CD4-positive, alpha-beta T cell treated with Interleukin-6 at 100 ng/mL for 8 hours (primary cell): ENCODE data around the gene SIVA1.

Experiments used
- DNase-seq: peaks from one replicate; pipeline ENCODE4 v3.0.0-alpha.2; 2020; ENCODE audit warnings: mixed read lengths, low spot score

Gene SIVA1

DNA sequence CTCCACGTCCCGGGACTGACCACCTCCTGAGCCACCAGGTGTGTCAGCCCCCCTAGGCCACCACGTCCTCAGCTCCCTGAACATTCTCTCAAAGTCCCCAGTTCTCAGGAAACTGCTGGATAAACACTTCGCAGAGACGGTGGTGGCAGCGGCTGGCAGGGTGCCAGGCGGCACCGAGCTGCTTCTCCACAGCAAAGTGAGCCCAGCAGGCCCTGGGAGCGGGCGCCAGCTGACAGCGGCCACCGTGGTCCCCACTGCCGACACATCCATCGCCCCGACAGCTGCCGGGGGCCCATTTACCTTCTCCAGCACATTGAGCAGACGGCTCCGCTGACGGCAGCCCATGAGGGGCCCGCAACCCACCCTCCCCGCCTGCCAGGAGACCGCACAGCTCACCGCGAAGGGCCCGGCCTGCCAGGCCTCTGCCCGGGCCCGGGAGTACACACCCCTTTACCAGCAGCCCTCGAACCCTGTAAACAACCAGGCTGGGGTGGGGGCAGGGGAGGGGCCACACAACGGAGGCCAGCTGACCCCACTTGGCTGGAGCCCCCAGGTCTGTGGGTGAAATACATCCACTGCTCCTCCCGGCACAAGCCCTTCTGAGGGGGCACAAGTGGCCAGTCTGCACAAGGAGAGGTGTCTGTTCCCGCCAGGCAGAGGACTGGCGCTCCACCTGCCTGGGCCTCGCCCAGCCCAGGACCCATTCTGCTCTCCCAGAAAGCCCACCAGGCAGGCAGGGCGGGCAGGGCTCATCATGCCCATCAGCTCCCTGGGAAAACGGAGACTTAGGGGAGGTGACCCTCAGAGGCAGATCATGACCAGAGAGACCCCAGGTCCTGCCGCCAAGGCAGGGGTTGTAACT is 32.1 kb downstream of the SIVA1 start:
- DNase-seq: no peak

DNA sequence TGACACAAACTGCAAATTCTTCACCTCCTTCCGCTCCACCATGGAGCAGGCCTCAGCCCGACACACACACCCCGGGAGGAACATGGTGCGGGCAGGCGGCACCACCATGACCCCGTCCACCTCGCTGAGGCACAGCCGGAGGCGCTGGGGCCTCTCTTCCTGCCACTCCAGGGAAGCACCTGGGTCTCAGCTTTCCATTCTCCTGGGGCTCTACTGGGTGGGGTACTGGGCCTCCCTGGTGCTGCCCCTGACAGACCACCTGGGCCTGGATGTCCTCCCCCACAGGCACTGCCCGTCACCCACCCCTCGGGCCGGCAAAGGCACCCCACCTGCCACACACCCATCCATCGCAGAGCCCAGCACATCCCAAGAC is 32.7 kb downstream of the SIVA1 start:
- no peak for DNase-seq

- DNase-seq: peak; percentile 15
Observed at GRCh38 chr14:104786091-104786586, 33.2 kb downstream of the SIVA1 start.

DNA sequence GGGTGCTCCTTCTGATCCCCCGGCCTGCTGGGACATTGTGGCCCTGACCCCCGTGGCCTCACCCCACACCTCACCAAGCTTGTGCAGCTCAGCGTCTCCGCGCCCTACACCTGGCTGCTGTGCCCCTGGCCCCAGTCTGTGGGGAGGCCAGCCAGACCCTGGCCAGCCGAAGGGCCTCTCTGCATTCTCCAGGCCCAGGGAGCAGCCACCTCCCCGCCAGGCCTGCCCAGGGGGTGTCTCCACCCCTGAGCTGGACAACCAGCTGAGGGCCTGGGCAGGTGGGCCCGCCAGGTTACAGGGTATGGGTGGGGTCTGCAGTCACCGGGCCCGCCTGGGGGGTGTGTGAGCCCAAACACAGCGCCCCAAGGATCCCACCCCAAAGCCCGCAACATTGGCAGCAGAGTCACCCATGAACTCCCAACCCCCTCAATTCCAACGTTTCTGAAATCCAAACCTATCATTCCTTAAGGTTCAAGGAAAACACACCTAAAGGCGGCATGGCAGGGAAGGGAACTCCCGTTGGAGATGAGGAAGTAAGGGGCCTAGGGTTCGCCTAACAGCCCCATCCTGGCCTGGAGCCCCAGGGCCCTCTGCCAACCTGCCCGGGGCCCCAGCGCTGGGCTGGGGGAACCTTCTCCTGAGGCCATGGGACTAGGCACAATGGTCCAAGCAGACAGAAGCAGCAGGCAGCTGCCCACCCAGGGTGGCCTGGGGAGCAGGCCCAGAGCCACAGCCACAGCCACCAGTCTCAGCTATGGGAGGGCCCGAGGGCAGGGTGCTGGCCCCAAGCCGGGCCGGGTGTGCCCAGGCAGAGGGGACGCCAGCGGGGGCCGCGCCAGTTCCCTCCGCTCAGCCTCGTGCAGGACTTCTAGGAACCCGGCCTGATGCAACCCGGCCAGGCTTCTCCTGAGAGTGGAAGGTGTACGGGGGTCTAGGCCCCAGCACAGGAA is 34.1 kb downstream of the SIVA1 start:
- DNase-seq: no peak

DNA sequence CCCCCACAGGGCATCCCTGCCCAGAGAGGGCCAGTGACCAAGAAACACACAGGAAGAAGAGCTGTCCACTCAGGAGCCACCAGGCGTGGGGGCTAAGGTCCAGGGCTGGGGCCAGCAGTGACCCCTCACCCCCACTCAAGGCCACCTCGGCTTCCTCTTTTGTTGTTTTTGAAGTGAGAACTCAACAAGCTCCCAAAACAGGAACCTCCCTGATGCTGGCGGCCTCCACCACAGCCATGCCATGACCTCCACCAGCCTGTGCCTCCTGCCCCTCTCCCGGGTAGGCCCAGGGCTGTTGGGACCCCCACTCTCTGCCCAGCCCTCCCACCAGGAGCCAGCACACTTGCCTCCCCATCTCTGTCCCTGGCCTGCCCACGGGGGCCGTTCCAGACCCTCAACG is 34.8 kb downstream of the SIVA1 start:
- no peak for DNase-seq

GRCh38 chr14:104788161-104788818 is 35.3 kb downstream of the SIVA1 start:
- DNase-seq: no peak

GRCh38 chr14:104788873-104789663 is 36.1 kb downstream of the SIVA1 start:
- DNase-seq: no peak

DNA sequence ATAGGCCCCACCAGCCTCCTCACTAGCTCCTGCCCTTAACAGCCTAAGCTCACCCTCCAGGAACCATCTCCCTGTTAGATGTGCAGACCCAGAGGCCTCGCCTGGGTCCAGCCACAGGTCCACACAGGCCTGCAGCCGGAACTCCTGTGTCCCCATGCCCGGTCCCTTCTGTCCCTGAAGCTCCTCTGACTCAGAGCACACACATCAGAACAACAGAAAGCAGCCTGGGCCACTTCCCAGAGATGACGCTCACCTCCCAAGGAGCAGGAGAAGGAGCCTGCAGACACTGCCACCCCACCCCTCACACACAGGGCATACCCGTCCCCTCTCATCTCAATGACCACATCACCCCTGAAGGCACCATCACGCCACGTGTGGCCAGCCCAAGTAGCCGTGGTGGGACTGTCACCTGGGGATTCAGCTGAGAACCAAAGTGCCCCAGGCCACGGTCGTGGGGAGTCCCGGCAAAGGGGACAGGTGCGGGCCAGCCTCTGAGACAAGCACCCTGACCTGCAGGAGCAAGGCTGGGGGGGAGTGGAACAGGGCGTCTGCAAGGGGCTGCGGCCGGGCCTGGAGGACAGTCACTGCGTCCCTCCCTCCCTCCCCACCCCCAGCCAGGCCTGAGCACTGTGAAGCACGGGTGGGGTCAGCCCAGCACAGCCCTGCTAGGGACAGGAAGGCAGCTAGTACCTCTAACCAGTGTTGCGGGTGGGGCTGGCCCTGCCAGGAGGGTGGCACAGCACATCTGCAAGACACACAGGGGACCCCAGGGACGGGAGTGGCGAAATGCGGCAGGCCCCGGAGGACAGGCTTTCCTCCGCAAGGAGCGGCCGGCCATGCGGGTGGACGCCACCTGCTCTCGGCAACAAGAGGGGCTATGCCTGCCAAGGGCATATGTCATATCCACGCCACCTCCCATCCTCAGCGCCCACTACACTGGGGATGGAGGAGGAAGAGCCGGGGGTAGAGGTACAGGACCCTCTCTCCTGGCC is 37.1 kb downstream of the SIVA1 start:
- no peak for DNase-seq

- DNase-seq: no peak
Observed at GRCh38 chr14:104791425-104791824, 38.5 kb downstream of the SIVA1 start.

DNA sequence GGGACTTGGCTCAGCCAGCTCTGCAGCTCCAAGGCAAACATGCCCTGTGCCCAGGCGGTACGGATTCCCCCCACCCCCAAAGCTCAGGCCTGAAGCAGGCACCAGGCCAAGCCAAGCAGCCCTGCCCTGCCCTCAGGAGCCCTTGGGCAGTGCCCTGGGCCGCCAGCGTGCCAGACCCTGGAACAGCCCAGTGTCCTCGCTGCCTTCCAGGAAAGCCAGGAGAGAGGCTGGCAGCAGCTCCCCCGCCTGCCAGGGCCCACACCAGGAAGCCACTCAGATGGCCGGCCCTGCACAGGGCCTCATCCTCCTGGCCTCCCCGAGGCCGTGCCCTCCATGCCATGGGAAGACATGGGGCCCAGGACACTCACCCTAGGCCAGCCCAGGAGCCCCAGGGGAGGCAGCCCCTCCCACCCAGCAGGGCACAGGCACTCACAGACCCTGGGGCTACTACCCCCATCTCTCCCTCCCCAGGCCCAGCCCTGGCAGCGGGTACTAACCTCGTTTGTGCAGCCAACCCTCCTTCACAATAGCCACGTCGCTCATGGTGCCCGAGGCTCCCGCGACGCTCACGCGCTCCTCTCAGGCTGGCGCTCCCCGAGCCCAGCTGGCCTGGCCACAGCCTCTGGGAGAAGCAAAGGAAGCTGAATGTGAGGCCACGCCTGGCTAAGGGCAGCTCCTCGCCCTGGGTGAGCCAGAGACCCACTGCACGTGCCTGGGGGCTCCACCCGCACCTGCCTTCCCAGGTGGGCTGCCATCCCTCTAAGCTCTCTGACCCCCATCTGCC is 39.3 kb downstream of the SIVA1 start:
- DNase-seq: no peak

GRCh38 chr14:104792945-104793702 is 40.2 kb downstream of the SIVA1 start:
- no peak for DNase-seq

DNA sequence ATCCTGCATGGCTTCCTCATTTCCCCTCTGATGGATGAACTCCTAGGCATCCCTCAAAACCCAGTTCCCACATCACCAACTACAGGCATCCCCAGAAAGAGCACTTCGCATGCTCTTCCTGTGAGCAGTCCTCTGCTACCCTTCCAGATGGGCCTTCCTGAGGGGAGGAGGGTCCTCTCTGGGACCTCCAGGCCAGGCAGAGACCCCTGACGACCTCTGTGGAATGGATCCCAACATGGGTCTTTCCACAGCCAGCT is 40.7 kb downstream of the SIVA1 start:
- no peak for DNase-seq

GRCh38 chr14:104794099-104794498 is 41.2 kb downstream of the SIVA1 start:
- no peak for DNase-seq

- no peak for DNase-seq
Observed at GRCh38 chr14:104794631-104794992, 41.7 kb downstream of the SIVA1 start.

DNA sequence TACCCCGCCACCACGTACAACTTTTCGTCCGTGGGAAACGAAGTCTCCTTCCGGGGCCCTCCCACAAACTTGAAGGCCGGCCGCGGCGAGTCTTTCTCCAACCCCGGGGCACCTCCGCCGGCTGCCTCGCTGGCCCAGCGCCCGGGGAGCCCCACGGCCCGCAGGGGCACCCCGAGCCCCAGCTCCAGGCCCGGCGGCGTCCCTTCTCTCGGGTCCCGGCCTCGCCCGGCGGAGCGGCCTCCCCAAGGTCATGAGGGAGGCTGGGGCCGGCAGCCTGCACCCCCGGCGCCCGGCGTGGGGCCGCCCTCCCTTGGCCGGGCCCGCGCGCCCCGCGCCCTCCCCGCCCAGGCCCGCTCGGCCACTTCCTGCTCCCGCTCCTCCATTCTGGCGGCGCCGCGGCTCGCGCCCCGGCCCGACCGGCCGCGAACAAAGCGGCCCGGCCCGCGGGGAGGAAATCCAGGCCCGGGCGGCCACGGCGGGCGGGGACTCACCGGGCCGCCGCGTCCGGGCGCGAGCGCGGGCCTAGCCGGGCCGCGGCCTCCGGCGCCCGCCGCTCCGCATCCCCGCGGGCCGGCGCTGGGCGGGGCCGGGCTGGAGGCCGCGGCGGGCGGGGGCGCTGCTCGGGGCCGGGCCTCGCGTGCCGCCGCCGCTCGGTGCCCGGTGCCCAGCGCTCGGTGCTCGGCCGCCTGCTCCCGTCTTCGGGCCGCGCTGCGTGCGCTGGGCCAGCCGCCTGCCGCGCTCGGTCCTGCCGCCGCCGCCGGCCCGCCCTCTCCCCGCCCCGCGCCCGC is 42.2 kb downstream of the SIVA1 start, which contains the start of gene AKT1:
Gene AKT1, minus strand, starts transcription at position 756 of the 788 bp plus-strand sequence. CDS start 3,105 bp downstream, outside the sequence.
- DNase-seq: no peak

DNA sequence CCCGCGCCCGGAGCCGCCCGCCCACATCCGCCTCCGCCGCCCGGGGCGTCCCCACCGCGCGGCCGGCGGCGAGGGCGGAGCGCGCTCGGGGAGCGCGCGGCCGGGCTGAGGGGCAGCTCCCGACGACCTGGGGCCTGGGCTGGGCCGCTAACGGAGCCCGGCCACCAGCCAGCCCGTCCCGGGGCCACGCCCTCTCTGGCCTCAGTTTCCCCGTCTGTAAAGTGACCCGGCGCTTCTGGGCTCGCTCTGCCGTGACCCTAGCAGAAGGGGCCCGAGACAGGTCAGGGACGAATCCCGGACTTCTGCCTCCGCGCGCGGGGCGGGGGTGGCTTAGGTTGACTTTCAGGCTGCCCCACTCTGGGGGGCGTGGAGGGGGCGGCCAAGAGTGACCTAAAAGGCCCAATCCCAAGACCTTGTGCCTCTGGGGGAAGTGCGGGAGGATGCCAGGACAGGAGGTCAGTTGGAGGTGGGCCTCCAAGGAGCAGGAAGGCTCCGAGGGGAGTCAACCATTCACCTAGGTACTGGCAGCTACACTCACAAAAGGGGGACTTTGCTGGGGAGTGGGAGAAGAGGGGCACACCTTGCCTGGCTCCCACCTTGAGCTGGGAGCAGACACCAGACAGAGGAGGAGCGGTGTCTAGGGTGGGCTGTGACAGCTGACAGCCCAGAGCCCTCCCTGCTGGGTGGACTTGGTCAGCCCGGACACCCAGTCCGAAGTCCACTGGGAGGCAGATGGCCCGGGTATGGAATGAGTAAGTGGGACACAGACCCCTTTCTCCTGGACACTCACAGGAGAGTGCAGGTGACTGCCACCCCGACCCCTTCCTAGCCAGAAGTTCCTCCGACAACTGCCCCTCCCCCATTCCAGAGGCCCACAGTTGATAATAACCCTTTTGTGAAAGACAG is 43.1 kb downstream of the SIVA1 start:
- peak; percentile 57 for DNase-seq

GRCh38 chr14:104796687-104797081 is 43.7 kb downstream of the SIVA1 start:
- no peak for DNase-seq
